H9 (cell line): ENCODE results near the gene KLRK1. TPM values are rescaled to one million over a fixed set of nuclear protein-coding genes. Genes with fewer than 3 reads are reported as not detected.

Source experiments
- DNase-seq: peaks from one replicate; pipeline ENCODE4 v3.0.0-alpha.2; 2017
- H2AFZ ChIP-seq: one replicate; pipeline ENCODE4 v1.6.1; 2013; ENCODE audit warnings: mild to moderate bottlenecking, low read length, control low read depth, moderate library complexity
- H2AK5ac ChIP-seq: 2 replicates; pipeline ENCODE4 v1.6.1; 2013; ENCODE audit warnings: low read length, control low read depth, mixed read lengths; ENCODE audit not compliant: insufficient read length
- H2BK120ac ChIP-seq: one replicate; pipeline ENCODE4 v1.6.1; 2013; ENCODE audit warnings: low read depth, mild to moderate bottlenecking, low read length, control low read depth, inconsistent platforms; ENCODE audit not compliant: poor library complexity, severe bottlenecking
- H2BK12ac ChIP-seq: 2 replicates; pipeline ENCODE4 v1.6.1; 2013; ENCODE audit warnings: low read length, control low read depth, mixed read lengths, low read depth; ENCODE audit not compliant: insufficient read length
- H2BK15ac ChIP-seq: 2 replicates; pipeline ENCODE4 v1.6.1; 2013; ENCODE audit warnings: low read depth, low read length, control low read depth
- H2BK20ac ChIP-seq: one replicate; pipeline ENCODE4 v1.6.1; 2013; ENCODE audit warnings: low read depth, mild to moderate bottlenecking, low read length, control low read depth, inconsistent platforms; ENCODE audit not compliant: poor library complexity, severe bottlenecking
- H2BK5ac ChIP-seq: 2 replicates; pipeline ENCODE4 v1.6.1; 2013; ENCODE audit warnings: low read length, control low read depth, mixed read lengths; ENCODE audit not compliant: insufficient read length
- H3K14ac ChIP-seq: 2 replicates; pipeline ENCODE4 v1.6.1; 2013; ENCODE audit warnings: low read length, control low read depth; ENCODE audit not compliant: insufficient read depth
- H3K18ac ChIP-seq: 2 replicates; pipeline ENCODE4 v1.6.1; 2013; ENCODE audit warnings: low read depth, mild to moderate bottlenecking, mixed read lengths, low read length, control low read depth; ENCODE audit not compliant: insufficient read length
- H3K23ac ChIP-seq: 2 replicates; pipeline ENCODE4 v1.6.1; 2013; ENCODE audit warnings: low read length, control low read depth, mixed read lengths, low read depth; ENCODE audit not compliant: insufficient read length
- H3K23me2 ChIP-seq: 2 replicates; pipeline ENCODE4 v1.6.1; 2013; ENCODE audit warnings: low read depth, mild to moderate bottlenecking, mixed read lengths, low read length, control low read depth; ENCODE audit not compliant: insufficient read length, poor library complexity, severe bottlenecking
- H3K27ac ChIP-seq: 2 replicates; pipeline ENCODE4 v1.5.1; 2013; ENCODE audit warnings: low read length, control low read depth, mixed read lengths, low read depth; ENCODE audit not compliant: insufficient read length
- H3K27me3 ChIP-seq: 2 replicates; pipeline ENCODE4 v1.6.1; 2013; ENCODE audit warnings: low read length, control low read depth, inconsistent platforms; ENCODE audit not compliant: insufficient read depth
- H3K4ac ChIP-seq: 2 replicates; pipeline ENCODE4 v1.6.1; 2013; ENCODE audit warnings: low read depth, mild to moderate bottlenecking, control low read depth, inconsistent platforms, low read length, moderate library complexity
- H3K4me1 ChIP-seq: 2 replicates; pipeline ENCODE4 v1.6.1; 2013; ENCODE audit warnings: low read length, control low read depth, inconsistent platforms; ENCODE audit not compliant: insufficient read depth
- H3K4me2 ChIP-seq: 2 replicates; pipeline ENCODE4 v1.6.1; 2013; ENCODE audit warnings: low read length, control low read depth, mixed read lengths; ENCODE audit not compliant: insufficient read length, insufficient read depth
- H3K56ac ChIP-seq: 2 replicates; pipeline ENCODE4 v1.6.1; 2013; ENCODE audit warnings: low read depth, mild to moderate bottlenecking, mixed read lengths, low read length, control low read depth; ENCODE audit not compliant: insufficient read length
- H3K79me1 ChIP-seq: 2 replicates; pipeline ENCODE4 v1.6.1; 2013; ENCODE audit warnings: low read depth, mild to moderate bottlenecking, moderate library complexity, low read length, control low read depth, inconsistent platforms; ENCODE audit not compliant: insufficient read depth, poor library complexity, severe bottlenecking
- H3K79me2 ChIP-seq: 2 replicates; pipeline ENCODE4 v1.6.1; 2013; ENCODE audit warnings: low read length, control low read depth, inconsistent platforms; ENCODE audit not compliant: insufficient read depth
- H3K9ac ChIP-seq: 2 replicates; pipeline ENCODE4 v1.6.1; 2013; ENCODE audit warnings: low read length, control low read depth, mixed read lengths; ENCODE audit not compliant: insufficient read length; ENCODE audit errors: extremely low read depth
- H3K9me3 ChIP-seq: one replicate; pipeline ENCODE4 v1.6.1; 2013; ENCODE audit warnings: low read depth, low read length, inconsistent platforms; ENCODE audit not compliant: control insufficient read depth
- H3T11ph ChIP-seq: one replicate; pipeline ENCODE4 v1.6.1; 2013; ENCODE audit warnings: mild to moderate bottlenecking, low read length, control low read depth, inconsistent platforms
- H4K20me1 ChIP-seq: one replicate; pipeline ENCODE4 v1.6.1; 2013; ENCODE audit not compliant: control insufficient read depth, insufficient read length, insufficient read depth
- H4K5ac ChIP-seq: 2 replicates; pipeline ENCODE4 v1.6.1; 2013; ENCODE audit warnings: low read depth, mild to moderate bottlenecking, mixed read lengths, low read length, control low read depth; ENCODE audit not compliant: insufficient read length
- H4K8ac ChIP-seq: replicated peaks from 2 replicates; pipeline ENCODE4 v1.6.1; 2013; ENCODE audit warnings: low read length, control low read depth, mixed read lengths, low read depth; ENCODE audit not compliant: insufficient read length
- H4K91ac ChIP-seq: 2 replicates; pipeline ENCODE4 v1.6.1; 2013; ENCODE audit warnings: low read depth, mild to moderate bottlenecking, moderate library complexity, mixed read lengths, low read length, control low read depth; ENCODE audit not compliant: insufficient read length
- H3K27ac Mint-ChIP-seq, 3 experiments: 2 replicates in 2 of 3; 3 replicates in 1 of 3; pipeline ENCODE4 v1.8.0; 2020 to 2021; ENCODE audit warnings: mixed read lengths in 3 of 3, mild to moderate bottlenecking in 1 of 3, moderate library complexity in 1 of 3
- H3K27me3 Mint-ChIP-seq: 2 replicates; pipeline ENCODE4 v1.8.0; 2021; ENCODE audit warnings: low read depth, mild to moderate bottlenecking, moderate library complexity, mixed read lengths
- H3K36me3 Mint-ChIP-seq, 3 experiments: 2 replicates in 2 of 3; 3 replicates in 1 of 3; pipeline ENCODE4 v1.8.0; 2020 to 2021; ENCODE audit warnings: low read depth in 3 of 3, mixed read lengths in 3 of 3; ENCODE audit not compliant: insufficient read depth in 1 of 3
- H3K4me1 Mint-ChIP-seq, 2 experiments: 2 replicates each; pipeline ENCODE4 v1.8.0; 2020; ENCODE audit warnings: mixed read lengths in 2 of 2
- H3K4me3 Mint-ChIP-seq, 2 experiments: 2 replicates in 1 of 2; 3 replicates in 1 of 2; pipeline ENCODE4 v1.8.0; 2020 to 2021; ENCODE audit warnings: mild to moderate bottlenecking in 2 of 2, mixed read lengths in 2 of 2, moderate library complexity in 1 of 2
- H3K9me3 Mint-ChIP-seq, 2 experiments: 2 replicates in 1 of 2; 3 replicates in 1 of 2; pipeline ENCODE4 v1.8.0; 2020; ENCODE audit warnings: mild to moderate bottlenecking in 2 of 2, mixed read lengths in 2 of 2, moderate library complexity in 1 of 2
- WGBS: extraction: QIAGEN DNeasy Blood & Tissue Kit; methylation state at CpG from one replicate; pipeline ENCODE4 v1.1.7; 2013; ENCODE audit warnings: missing lambda C conversion rate, low lambda C conversion rate, mixed read lengths; ENCODE audit not compliant: insufficient read length; ENCODE audit errors: extremely low coverage; 5-methylcytosine and 5-hydroxymethylcytosine counted together
- total RNA-seq: library from RNA; stranded (reverse); gene quantifications from 2 replicates; pipeline ENCODE4 v1.2.1, GENCODE V29; 2021
- TF ChIP-seq, protein P1 (sequence below): fragments of 200-600 bp; sonication (generic); conservative IDR thresholded peaks from 3 replicates; pipeline ENCODE4 v1.8.0; 2021; ENCODE audit warnings: antibody characterized with exemption, mild to moderate bottlenecking

The KLRK1 gene
- total RNA-seq, 1 experiment from 2014 or later = not detected

- Histone ChIP-seq H3K18ac (no peak overlapping the region), H3T11ph (no peak overlapping the region), H2BK5ac (no peak overlapping the region), H3K4me1 (no peaks in the 10 kb centered on the region), H4K20me1 (no peaks in the 10 kb centered on the region), H2AK5ac (no peak overlapping the region), H2BK120ac (no peak overlapping the region), H3K23ac (no peak overlapping the region), H4K91ac (no peak overlapping the region), H3K9ac (no peak overlapping the region), H3K79me2 (no peaks in the 10 kb centered on the region), H2BK15ac (no peak overlapping the region), H3K27ac (no peak overlapping the region), H4K8ac (no peak overlapping the region), H2BK20ac (no peak overlapping the region), H3K14ac (no peak overlapping the region), H2AFZ (no peak overlapping the region), H3K27me3 (no peaks in the 10 kb centered on the region), H3K79me1 (no peaks in the 10 kb centered on the region), H3K56ac (no peak overlapping the region), H3K4ac (no peak overlapping the region), H2BK12ac (no peak overlapping the region), H4K5ac (no peak overlapping the region), H3K4me2 (no peak overlapping the region), H3K9me3 (no peaks in the 10 kb centered on the region), H3K23me2 (no peaks in the 10 kb centered on the region)
- peaks cover 10 to 14% of the 10 kb centered on the region in 2 experiments for H3K4me1 Mint-ChIP-seq
- TF ChIP-seq, protein P1, sequence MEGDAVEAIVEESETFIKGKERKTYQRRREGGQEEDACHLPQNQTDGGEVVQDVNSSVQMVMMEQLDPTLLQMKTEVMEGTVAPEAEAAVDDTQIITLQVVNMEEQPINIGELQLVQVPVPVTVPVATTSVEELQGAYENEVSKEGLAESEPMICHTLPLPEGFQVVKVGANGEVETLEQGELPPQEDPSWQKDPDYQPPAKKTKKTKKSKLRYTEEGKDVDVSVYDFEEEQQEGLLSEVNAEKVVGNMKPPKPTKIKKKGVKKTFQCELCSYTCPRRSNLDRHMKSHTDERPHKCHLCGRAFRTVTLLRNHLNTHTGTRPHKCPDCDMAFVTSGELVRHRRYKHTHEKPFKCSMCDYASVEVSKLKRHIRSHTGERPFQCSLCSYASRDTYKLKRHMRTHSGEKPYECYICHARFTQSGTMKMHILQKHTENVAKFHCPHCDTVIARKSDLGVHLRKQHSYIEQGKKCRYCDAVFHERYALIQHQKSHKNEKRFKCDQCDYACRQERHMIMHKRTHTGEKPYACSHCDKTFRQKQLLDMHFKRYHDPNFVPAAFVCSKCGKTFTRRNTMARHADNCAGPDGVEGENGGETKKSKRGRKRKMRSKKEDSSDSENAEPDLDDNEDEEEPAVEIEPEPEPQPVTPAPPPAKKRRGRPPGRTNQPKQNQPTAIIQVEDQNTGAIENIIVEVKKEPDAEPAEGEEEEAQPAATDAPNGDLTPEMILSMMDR = no peak
- DNase-seq = no peak
- H3K27me3 Mint-ChIP-seq = no peaks in the 10 kb centered on the region
- no CpG with 5 or more reads among the region's 4 CpGs for WGBS
- H3K9me3 Mint-ChIP-seq = no peaks in the 10 kb centered on the region; a peak in 1 of 5 replicates
- H3K27ac Mint-ChIP-seq = no peak overlapping the region
- no peak overlapping the region for H3K4me3 Mint-ChIP-seq
- H3K36me3 Mint-ChIP-seq = no peaks in the 10 kb centered on the region
Measured at GRCh38 chr12:10406725-10407124, 16.9 kb upstream of the KLRK1 start.
